H1 (cell line): ENCODE measurements around the gene ZNF337. TPM values are rescaled to one million over a fixed set of nuclear protein-coding genes. Genes with fewer than 3 reads are reported as not detected.

Source experiments
- CTCF ChIA-PET: fragments of 300-600 bp; sonication (Branson Sonifier 250); formaldehyde crosslinking; loops from one replicate; lab custom pipeline; 2021; ENCODE audit not compliant: partially characterized antibody; lab: Charles Lee
- POLR2A ChIA-PET: fragments of 300-600 bp; sonication (Branson Sonifier 250); formaldehyde crosslinking; loops from one replicate; lab custom pipeline; 2021; ENCODE audit warnings: inconsistent platforms; ENCODE audit not compliant: partially characterized antibody; lab: Charles Lee
- DNase-seq, 2 experiments: peaks; one replicate each; pipeline versions ENCODE4 v3.0.0 to v3.0.0-alpha.2; 2010 to 2022; ENCODE audit warnings: low spot score in 2 of 2, low read depth in 1 of 2, mixed read lengths in 1 of 2
- FAIRE-seq: peaks from 2 replicates; lab custom pipeline; 2011; peaks lifted over from hg19 to GRCh38; lab: Jason Lieb, UNC
- H2AFZ ChIP-seq: 2 replicates; pipeline ENCODE4 v1.8.1; 2012; ENCODE audit warnings: low read length, inconsistent platforms
- H2AK5ac ChIP-seq: 2 replicates; pipeline ENCODE4 v1.6.1; 2013; ENCODE audit warnings: low read depth, low read length
- H2BK120ac ChIP-seq: replicated peaks from 2 replicates; pipeline ENCODE3; 2013; ENCODE audit warnings: low read depth, low read length, inconsistent platforms
- H2BK12ac ChIP-seq: 2 replicates; pipeline ENCODE4 v1.6.1; 2013; ENCODE audit warnings: low read depth, low read length
- H2BK15ac ChIP-seq: 2 replicates; pipeline ENCODE4 v1.6.1; 2013; ENCODE audit warnings: low read length
- H2BK20ac ChIP-seq: 2 replicates; pipeline ENCODE4 v1.6.1; 2013; ENCODE audit warnings: low read length
- H2BK5ac ChIP-seq: 2 replicates; pipeline ENCODE4 v1.6.1; 2013; ENCODE audit warnings: low read depth, low read length
- H3K14ac ChIP-seq: 2 replicates; pipeline ENCODE4 v1.6.1; 2013; ENCODE audit warnings: inconsistent platforms; ENCODE audit not compliant: insufficient read length
- H3K18ac ChIP-seq: 2 replicates; pipeline ENCODE4 v1.6.1; 2013; ENCODE audit warnings: low read length; ENCODE audit errors: extremely low read depth
- H3K23ac ChIP-seq: 2 replicates; pipeline ENCODE4 v1.6.1; 2013; ENCODE audit warnings: inconsistent platforms; ENCODE audit not compliant: insufficient read length
- H3K23me2 ChIP-seq: 2 replicates; pipeline ENCODE4 v1.6.1; 2013; ENCODE audit warnings: low read depth, low read length
- H3K27ac ChIP-seq: 2 replicates; pipeline ENCODE4 v1.6.1; 2011; ENCODE audit warnings: low read depth, low read length, inconsistent platforms
- H3K27me3 ChIP-seq, 4 experiments: replicated peaks in 1 of 4; 1 replicate in 1 of 4; 2 replicates in 3 of 4; pipeline versions ENCODE4 v1.6.1 to v1.8.1; 2011 to 2013; ENCODE audit warnings: low read length in 3 of 4, mild to moderate bottlenecking in 3 of 4, inconsistent platforms in 2 of 4, mixed read lengths in 2 of 4, moderate library complexity in 1 of 4; ENCODE audit not compliant: control insufficient read depth in 3 of 4, insufficient read depth in 3 of 4; ENCODE audit errors: extremely low read depth in 1 of 4
- H3K36me3 ChIP-seq, 4 experiments: 2 replicates each; pipeline versions ENCODE4 v1.6.1 to v1.8.1; 2011 to 2013; ENCODE audit warnings: mild to moderate bottlenecking in 4 of 4, low read length in 3 of 4, moderate library complexity in 2 of 4, control low read depth in 1 of 4, inconsistent platforms in 1 of 4; ENCODE audit not compliant: insufficient read depth in 4 of 4, control insufficient read depth in 2 of 4
- H3K4ac ChIP-seq: replicated peaks from 2 replicates; pipeline ENCODE3; 2013; ENCODE audit warnings: low read length, low read depth, mixed read lengths, inconsistent platforms; ENCODE audit not compliant: insufficient read length
- H3K4me1 ChIP-seq, 4 experiments: replicated peaks in 1 of 4; 1 replicate in 1 of 4; 2 replicates in 3 of 4; pipeline versions ENCODE4 v1.6.1 to v1.8.1; 2011 to 2013; ENCODE audit warnings: low read length in 3 of 4, inconsistent platforms in 2 of 4, mixed read lengths in 1 of 4; ENCODE audit not compliant: insufficient read depth in 4 of 4, control insufficient read depth in 3 of 4
- H3K4me2 ChIP-seq, 2 experiments: 2 replicates each; pipeline versions ENCODE4 v1.6.1 to v1.8.1; 2011 to 2013; ENCODE audit warnings: low read depth in 2 of 2, low read length in 2 of 2, control low read depth in 1 of 2, inconsistent platforms in 1 of 2, mild to moderate bottlenecking in 1 of 2; ENCODE audit not compliant: insufficient read depth in 1 of 2
- H3K4me3 ChIP-seq, 4 experiments: fragments of 200-600, 300-600 bp in 1 of 4; sonication (generic), shearing (Covaris generic), sonication (Bioruptor Twin) in 1 of 4; 2 replicates each; pipeline versions ENCODE4 v1.5.1 to v1.8.1; 2011 to 2016; ENCODE audit warnings: low read length in 4 of 4, low read depth in 3 of 4, control low read depth in 2 of 4, inconsistent platforms in 2 of 4, mild to moderate bottlenecking in 2 of 4, mixed read lengths in 1 of 4, moderate library complexity in 1 of 4; ENCODE audit not compliant: insufficient read depth in 2 of 4; ENCODE audit errors: extremely low read depth in 1 of 4
- H3K56ac ChIP-seq: replicated peaks from 2 replicates; pipeline ENCODE3; 2013; ENCODE audit warnings: low read depth, mild to moderate bottlenecking, mixed read lengths, low read length, inconsistent platforms; ENCODE audit not compliant: insufficient read length
- H3K79me1 ChIP-seq: 2 replicates; pipeline ENCODE4 v1.6.1; 2013; ENCODE audit warnings: low read depth, low read length, control low read depth
- H3K79me2 ChIP-seq, 2 experiments: 2 replicates each; pipeline versions ENCODE4 v1.6.1 to v1.8.1; 2012 to 2013; ENCODE audit warnings: low read length in 2 of 2, mild to moderate bottlenecking in 2 of 2, inconsistent platforms in 1 of 2; ENCODE audit not compliant: insufficient read depth in 2 of 2, control insufficient read depth in 1 of 2
- H3K9ac ChIP-seq, 4 experiments: replicated peaks in 1 of 4; 1 replicate in 1 of 4; 2 replicates in 3 of 4; pipeline versions ENCODE4 v1.6.1 to v1.8.1; 2011 to 2013; ENCODE audit warnings: low read depth in 3 of 4, low read length in 3 of 4, control low read depth in 2 of 4, mild to moderate bottlenecking in 2 of 4, moderate library complexity in 2 of 4, inconsistent platforms in 1 of 4; ENCODE audit errors: extremely low read depth in 1 of 4
- H3K9me3 ChIP-seq, 2 experiments: 2 replicates each; pipeline versions ENCODE4 v1.6.1 to v1.8.1; 2012 to 2013; ENCODE audit warnings: mild to moderate bottlenecking in 2 of 2, moderate library complexity in 2 of 2, control low read depth in 1 of 2, inconsistent platforms in 1 of 2, low read depth in 1 of 2, low read length in 1 of 2, mixed read lengths in 1 of 2; ENCODE audit not compliant: insufficient read depth in 2 of 2
- H4K20me1 ChIP-seq, 2 experiments: replicated peaks in 1 of 2; 2 replicates each; pipeline versions ENCODE3 to v1.8.1; 2011 to 2013; ENCODE audit warnings: inconsistent platforms in 2 of 2, low read length in 2 of 2, mild to moderate bottlenecking in 1 of 2; ENCODE audit not compliant: insufficient read depth in 2 of 2, control insufficient read depth in 1 of 2
- H4K5ac ChIP-seq: 2 replicates; pipeline ENCODE4 v1.6.1; 2013; ENCODE audit warnings: low read length, low read depth, mixed read lengths, inconsistent platforms; ENCODE audit not compliant: insufficient read length
- H4K8ac ChIP-seq: 2 replicates; pipeline ENCODE4 v1.8.0; 2013; ENCODE audit warnings: mild to moderate bottlenecking, moderate library complexity, low read length, inconsistent platforms; ENCODE audit not compliant: insufficient read depth; ENCODE audit errors: extremely low read depth
- H4K91ac ChIP-seq: replicated peaks from 2 replicates; pipeline ENCODE3; 2013; ENCODE audit warnings: low read length, mixed read lengths, inconsistent platforms; ENCODE audit not compliant: insufficient read length
- CBX8 ChIP-seq: fragments of 300-800, 300-1000 bp; sonication (generic); IDR thresholded peaks from 2 replicates; pipeline ENCODE4 v1.7.1; 2016; ENCODE audit warnings: low read depth, low read length, borderline replicate concordance
- CEBPB ChIP-seq: IDR thresholded peaks from 2 replicates; pipeline ENCODE4 v1.6.1; 2012; ENCODE audit warnings: low read depth, low read length
- EZH2 ChIP-seq: fragments of 200-600 bp; sonication (generic); IDR thresholded peaks from 2 replicates; pipeline ENCODE4 v1.7.1; 2012; ENCODE audit warnings: low read depth, mild to moderate bottlenecking, moderate library complexity, low read length, inconsistent platforms; ENCODE audit not compliant: severe bottlenecking
- GTF2F1 ChIP-seq: IDR thresholded peaks from 2 replicates; pipeline ENCODE4 v1.6.1; 2012; ENCODE audit warnings: low read depth, low read length, improper control_type of control experiment, borderline replicate concordance
- JUND ChIP-seq: IDR thresholded peaks from 2 replicates; pipeline ENCODE4 v1.6.1; 2011; ENCODE audit warnings: mild to moderate bottlenecking, improper control_type of control experiment, low read length
- MAFK ChIP-seq: IDR thresholded peaks from 2 replicates; pipeline ENCODE4 v1.6.1; 2012; ENCODE audit warnings: low read depth, mild to moderate bottlenecking, improper control_type of control experiment, low read length
- PHF8 ChIP-seq: fragments of 200-600 bp; sonication (generic); conservative IDR thresholded peaks from 2 replicates; pipeline ENCODE4 v1.7.1; 2012; ENCODE audit warnings: low read depth, mild to moderate bottlenecking, inconsistent platforms, low read length, moderate library complexity
- SP4 ChIP-seq: IDR thresholded peaks from 2 replicates; pipeline ENCODE4 v1.6.1; 2012; ENCODE audit warnings: low read length, inconsistent platforms
- SRF ChIP-seq: IDR thresholded peaks from 2 replicates; pipeline ENCODE4 v1.6.1; 2011; ENCODE audit warnings: mild to moderate bottlenecking, low read depth, low read length, moderate library complexity
- TEAD4 ChIP-seq: IDR thresholded peaks from 2 replicates; pipeline ENCODE4 v1.6.1; 2012; ENCODE audit warnings: low read depth, low read length, inconsistent platforms, mixed read lengths
- polyA plus RNA-seq, 7 experiments: library from polyadenylated mRNA; depleted of rRNA in 3 of 7; stranded (reverse) in 5 of 7; unstranded in 2 of 7; fragments of >200 nt in 5 of 7; fragments of 200-250 nt in 2 of 7; gene quantifications; 1 replicate in 5 of 7; 2 replicates in 1 of 7; 4 replicates in 1 of 7; pipeline versions ENCODE4 v1.2.1 to v1.2.3, GENCODE V29; 2011 to 2013; ENCODE audit warnings: missing spikeins in 2 of 7, mixed read lengths in 2 of 7
- total RNA-seq: library from RNA; stranded (reverse); fragmentation: NEBNext Ultra II Directional; extraction: Animal tissue kit (Norgen Biotek cat#: 25700); gene quantifications from 2 replicates; pipeline ENCODE4 v1.2.1, GENCODE V29; 2021
- TF ChIP-seq, protein P1 (sequence below): IDR thresholded peaks from 2 replicates; pipeline ENCODE4 v1.6.1; 2011; ENCODE audit warnings: low read length, improper control_type of control experiment

Gene ZNF337
- total and polyA plus RNA-seq, 2 of the 8 experiments (the other 6 are each of a cell fraction or from before 2014, with no cell fraction given), result 2.8 to 6.6 TPM

DNA sequence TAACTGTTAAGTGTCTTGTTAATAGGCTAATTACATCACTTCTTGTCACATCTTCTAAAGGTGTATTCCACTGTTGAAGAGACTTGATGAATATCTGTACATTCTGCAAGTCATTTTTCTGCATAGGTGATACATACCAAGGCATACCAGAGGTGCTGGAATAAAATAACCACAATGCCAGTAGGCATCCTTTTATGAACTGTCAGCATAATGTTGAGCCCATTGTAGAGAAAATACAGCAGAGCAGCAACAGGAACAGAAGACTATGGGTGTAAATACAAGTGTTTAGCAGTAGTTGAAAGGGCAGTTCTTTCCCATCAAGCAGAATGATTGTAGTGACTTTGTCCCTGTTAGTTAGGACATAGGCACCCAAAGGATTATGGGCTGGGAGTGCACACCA, 44.4 kb upstream of the ZNF337 start:
- POLR2A ChIA-PET, result no interaction called here
- CTCF ChIA-PET, result no interaction called here

More for the DNA sequence above, 44.4 kb upstream of the ZNF337 start:
- no peak overlapping the region for H2BK12ac ChIP-seq
- H3K4me2 ChIP-seq, result no peak overlapping the region
- H2AK5ac ChIP-seq, result no peak overlapping the region
- H2BK15ac ChIP-seq, result no peak overlapping the region
- no peak overlapping the region for H3K4ac ChIP-seq
- H3K4me3 ChIP-seq, result no peak overlapping the region
- H2BK20ac ChIP-seq, result no peak overlapping the region
- TF ChIP-seq PHF8 (no peak), CBX8 (no peak), EZH2 (no peak), SP4 (no peak), SRF (no peak), JUND (no peak), TEAD4 (no peak), MAFK (no peak), CEBPB (no peak), GTF2F1 (no peak)
- TF ChIP-seq, protein P1, sequence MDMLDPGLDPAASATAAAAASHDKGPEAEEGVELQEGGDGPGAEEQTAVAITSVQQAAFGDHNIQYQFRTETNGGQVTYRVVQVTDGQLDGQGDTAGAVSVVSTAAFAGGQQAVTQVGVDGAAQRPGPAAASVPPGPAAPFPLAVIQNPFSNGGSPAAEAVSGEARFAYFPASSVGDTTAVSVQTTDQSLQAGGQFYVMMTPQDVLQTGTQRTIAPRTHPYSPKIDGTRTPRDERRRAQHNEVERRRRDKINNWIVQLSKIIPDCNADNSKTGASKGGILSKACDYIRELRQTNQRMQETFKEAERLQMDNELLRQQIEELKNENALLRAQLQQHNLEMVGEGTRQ, result no peak
- no peak overlapping the region for H4K8ac ChIP-seq
- no peaks in the 10 kb centered on the region for H3K36me3 ChIP-seq
- DNase-seq, result no peak
- H4K20me1 ChIP-seq, result no peaks in the 10 kb centered on the region
- H2BK120ac ChIP-seq, result no peak overlapping the region
- FAIRE-seq, result no peak
- H3K79me1 ChIP-seq, result no peaks in the 10 kb centered on the region
- no peak overlapping the region for H2BK5ac ChIP-seq
- H3K27ac ChIP-seq, result no peak overlapping the region
- H3K23me2 ChIP-seq, result no peaks in the 10 kb centered on the region
- no peak overlapping the region for H3K23ac ChIP-seq
- no peak overlapping the region for H3K18ac ChIP-seq
- no peak overlapping the region for H4K91ac ChIP-seq
- no peak overlapping the region for H3K14ac ChIP-seq
- H3K9ac ChIP-seq, result no peak overlapping the region
- H2AFZ ChIP-seq, result no peak overlapping the region
- no peaks in the 10 kb centered on the region for H3K27me3 ChIP-seq
- H3K9me3 ChIP-seq, result peaks cover 6 to 34% of the 10 kb centered on the region in 2 experiments; a peak in 1 of 4 replicates
- H4K5ac ChIP-seq, result no peak overlapping the region
- H3K79me2 ChIP-seq, result no peaks in the 10 kb centered on the region
- H3K56ac ChIP-seq, result no peak overlapping the region
- H3K4me1 ChIP-seq, result no peaks in the 10 kb centered on the region
